22Rv1 (cell line): ENCODE data around the gene CES2.

Experiments
- ZFX ChIP-seq: fragments of 450-650 bp; IDR thresholded peaks from 2 replicates; pipeline ENCODE4 v1.6.1; 2017; ENCODE audit warnings: antibody characterized with exemption, borderline replicate concordance
- TF ChIP-seq, protein P1 (sequence below): fragments of 450-650 bp; IDR thresholded peaks from 2 replicates; pipeline ENCODE4 v1.5.1; 2017; ENCODE audit warnings: mild to moderate bottlenecking

DNA sequence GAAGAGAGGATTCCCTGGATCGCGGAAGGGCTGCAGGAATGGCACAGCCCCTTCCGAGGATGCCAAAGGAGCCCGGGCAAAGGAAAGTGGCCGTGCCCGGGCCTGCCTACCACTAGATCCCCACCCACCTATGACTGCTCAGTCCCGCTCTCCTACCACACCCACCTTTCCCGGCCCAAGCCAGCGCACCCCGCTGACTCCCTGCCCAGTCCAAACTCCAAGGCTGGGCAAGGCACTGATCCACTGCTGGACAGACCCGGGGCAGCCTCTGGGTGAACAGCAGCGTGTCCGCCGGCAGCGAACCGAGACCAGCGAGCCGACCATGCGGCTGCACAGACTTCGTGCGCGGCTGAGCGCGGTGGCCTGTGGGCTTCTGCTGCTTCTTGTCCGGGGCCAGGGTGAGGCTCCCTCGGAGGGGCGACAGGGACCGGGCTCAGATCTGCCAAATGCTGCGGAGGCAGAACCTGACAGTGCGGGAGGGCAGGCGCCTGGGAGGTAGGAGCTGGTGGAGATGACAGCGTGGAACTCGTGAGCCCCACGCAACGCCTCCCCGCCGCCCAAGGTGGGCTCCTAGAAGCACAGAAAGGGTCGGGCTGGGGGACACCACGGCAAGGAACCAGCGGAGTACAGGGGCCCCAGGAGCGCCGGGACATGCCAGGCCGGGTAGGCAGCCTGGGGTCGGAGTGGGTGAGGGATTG, at the start of gene CES2:
- TF ChIP-seq, protein P1, sequence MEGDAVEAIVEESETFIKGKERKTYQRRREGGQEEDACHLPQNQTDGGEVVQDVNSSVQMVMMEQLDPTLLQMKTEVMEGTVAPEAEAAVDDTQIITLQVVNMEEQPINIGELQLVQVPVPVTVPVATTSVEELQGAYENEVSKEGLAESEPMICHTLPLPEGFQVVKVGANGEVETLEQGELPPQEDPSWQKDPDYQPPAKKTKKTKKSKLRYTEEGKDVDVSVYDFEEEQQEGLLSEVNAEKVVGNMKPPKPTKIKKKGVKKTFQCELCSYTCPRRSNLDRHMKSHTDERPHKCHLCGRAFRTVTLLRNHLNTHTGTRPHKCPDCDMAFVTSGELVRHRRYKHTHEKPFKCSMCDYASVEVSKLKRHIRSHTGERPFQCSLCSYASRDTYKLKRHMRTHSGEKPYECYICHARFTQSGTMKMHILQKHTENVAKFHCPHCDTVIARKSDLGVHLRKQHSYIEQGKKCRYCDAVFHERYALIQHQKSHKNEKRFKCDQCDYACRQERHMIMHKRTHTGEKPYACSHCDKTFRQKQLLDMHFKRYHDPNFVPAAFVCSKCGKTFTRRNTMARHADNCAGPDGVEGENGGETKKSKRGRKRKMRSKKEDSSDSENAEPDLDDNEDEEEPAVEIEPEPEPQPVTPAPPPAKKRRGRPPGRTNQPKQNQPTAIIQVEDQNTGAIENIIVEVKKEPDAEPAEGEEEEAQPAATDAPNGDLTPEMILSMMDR, result no peak
- no peak for TF ChIP-seq ZFX
